ENCODE results near the gene ADGRB3.
"Not testable (repeated sequence)": the region's sequence is repeated elsewhere in the genome, so short reads cannot be mapped to it uniquely, and the experiment has no call there.

Gene ADGRB3

DNA sequence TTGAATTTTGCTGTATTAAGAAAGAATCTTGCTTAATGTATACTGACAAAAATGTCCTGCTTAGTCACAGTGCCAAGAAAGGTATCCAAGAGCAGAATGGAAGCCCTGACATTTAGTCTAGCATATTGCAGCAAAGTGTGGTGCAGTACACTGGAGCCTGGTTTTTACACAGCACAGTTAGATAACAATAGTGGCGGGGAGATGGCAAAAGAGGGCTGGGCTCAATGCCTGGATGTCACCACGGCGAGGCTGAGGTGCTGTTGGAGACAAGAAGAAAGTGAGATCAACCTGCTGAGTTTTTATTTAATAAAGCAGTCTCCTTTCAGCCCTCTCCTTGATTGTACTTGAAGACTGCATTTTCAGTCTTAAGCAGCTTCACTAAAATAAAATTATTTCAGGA lies 735.7 kb downstream of the ADGRB3 start:
- DNase-seq = no peak

DNA sequence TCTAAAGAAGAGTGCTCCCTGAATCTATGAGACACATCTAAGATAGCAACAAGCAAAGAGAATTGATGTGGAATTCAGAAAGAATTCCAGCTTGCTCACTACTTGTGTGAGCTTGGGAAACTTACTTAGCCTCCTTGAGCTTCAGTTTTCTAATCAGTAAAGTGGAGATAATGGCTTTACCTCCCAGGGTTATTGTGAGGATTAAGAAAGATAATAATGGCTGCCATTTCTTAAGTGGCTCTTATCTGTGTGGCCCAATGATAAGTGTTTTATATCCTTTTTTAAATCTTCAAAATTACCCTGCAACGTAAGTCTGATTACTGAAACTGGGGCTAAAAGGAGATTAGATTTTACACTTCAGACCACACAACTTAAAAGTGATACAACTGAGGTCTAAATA lies 743.2 kb downstream of the ADGRB3 start:
- no peak for DNase-seq

DNA sequence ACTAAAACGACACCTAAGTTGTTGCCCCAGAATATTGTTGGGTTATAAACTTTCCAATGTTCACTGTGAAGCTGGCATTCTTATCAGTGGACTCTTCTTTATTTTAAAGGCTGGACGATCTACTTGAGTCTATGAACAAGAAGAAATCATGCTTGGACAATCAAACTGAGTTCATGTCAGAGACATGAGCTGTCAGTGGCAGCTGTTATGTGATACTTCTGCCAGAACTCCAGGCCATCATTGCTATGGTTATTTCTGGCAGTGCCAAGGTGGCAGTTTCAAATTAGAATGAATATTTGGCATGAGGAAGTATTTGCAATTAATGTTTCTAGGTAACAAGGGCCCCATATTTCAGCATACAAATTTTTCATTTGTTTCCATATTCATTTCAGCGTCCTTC lies 744.4 kb downstream of the ADGRB3 start:
- DNase-seq = no peak

DNA sequence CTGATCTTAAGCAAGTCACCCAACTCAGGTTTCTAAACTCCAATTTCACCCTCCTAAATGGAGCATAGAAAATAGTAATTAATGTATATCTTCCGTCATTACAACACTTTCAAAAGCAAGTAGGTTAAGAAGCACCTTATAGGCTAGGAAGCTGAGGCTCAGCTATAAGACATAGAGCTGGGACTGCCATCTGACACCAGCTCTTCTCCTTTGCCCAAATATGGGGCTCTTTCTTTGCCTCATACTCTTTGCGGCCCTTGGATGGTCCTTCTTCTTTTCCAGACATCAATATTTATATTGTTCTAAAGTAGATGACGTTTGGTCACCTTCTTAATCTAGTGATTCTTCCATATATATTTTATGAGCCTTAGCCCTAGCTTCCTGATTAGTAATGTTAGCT lies 748.5 kb downstream of the ADGRB3 start:
- no peak for DNase-seq

DNA sequence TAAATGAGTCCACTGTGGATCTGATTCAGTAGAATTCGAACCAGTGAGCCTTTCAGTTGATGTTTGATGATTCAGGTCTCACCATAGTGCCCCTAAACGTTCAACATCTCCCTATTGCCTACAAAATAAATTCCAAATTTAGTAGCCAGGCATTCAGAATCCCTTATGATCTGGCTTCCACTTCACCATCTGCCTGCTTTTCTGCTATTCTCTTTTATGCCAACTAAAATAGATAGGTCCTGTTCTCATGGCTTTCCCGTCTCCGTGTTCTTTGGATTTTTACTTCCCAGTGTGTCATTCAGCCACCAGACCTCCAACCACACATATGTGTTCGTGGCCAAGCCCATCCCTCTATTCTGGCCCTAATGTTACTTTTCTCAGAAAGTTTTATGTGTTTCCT lies 751.3 kb downstream of the ADGRB3 start:
- no peak for DNase-seq

DNA sequence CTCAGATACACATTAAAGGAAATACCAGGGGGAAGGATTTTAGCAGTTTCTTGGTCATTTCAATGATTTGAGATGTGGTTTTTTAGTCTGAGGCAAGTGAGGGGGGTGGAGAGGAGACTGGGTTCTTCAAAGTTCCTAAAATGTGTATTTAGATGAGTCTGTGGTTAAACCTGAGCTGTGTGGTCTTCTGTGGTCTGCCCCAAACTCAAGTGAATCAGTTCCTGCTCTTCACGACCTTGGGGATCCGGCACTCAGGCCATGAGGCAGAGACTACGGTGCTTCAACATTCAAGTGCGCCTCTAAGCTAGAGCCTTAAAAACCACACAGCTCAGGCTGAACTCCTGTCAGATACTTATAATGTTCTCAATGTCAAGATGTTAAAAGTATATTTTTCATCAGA lies 755.0 kb downstream of the ADGRB3 start:
- DNase-seq = no peak

DNA sequence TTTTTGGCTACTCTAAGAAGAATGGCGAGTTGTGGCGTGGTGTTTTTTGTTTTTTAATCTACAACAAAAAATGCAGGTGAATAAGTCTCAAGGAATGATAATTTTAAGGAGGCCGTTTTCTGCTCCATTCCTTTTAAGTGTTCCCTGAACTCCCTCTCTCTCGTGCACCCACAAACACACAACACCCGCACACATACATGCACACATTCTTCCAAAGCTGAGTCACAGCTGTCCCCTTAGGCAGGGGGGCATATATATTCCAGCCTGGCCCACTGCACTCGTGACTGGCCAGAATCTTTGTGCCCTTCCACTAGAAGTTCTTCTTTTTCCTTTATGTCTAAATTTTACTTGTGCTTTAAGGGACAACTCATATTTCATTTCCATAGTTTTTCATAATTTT lies 756.0 kb downstream of the ADGRB3 start:
- no peak for DNase-seq

DNA sequence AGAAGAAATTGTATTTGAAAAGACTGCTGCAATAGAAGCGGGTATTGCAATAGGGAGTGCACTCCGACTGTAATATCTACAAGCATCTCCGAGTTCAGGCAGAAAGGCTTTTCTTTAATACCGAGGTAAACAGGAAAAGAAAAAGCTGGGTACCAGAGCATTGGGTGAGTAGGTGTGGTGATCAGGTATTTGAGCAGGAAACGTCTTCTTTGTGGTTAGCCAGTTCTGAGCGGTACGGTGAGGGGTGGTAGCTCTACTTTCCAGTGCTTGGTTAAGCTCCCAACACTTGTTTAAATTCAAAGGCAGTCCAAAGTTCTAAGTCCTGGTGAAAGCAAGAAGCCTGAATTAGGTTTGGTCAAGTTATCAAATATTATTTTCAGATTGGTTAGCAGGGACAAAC lies 757.7 kb downstream of the ADGRB3 start:
- no peak for DNase-seq

DNA sequence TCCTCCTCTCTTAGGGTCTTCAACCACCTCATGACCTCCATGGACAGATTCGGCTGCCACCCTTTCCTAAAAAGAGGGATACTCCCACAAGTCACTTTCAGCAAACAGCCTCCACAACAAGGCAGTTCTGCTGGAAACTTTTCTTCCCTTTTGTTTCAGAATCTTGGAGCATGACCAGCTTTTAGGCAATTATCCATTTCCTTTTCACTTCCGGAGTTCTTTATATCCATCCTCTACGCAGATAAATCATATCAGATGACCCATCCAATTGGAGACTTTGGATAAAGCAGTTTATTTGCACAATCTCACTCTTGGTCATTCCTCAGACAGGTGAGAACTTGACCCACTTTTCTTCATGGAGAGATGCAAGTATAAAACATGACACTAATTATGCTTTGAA lies 763.2 kb downstream of the ADGRB3 start:
- no peak for DNase-seq

DNA sequence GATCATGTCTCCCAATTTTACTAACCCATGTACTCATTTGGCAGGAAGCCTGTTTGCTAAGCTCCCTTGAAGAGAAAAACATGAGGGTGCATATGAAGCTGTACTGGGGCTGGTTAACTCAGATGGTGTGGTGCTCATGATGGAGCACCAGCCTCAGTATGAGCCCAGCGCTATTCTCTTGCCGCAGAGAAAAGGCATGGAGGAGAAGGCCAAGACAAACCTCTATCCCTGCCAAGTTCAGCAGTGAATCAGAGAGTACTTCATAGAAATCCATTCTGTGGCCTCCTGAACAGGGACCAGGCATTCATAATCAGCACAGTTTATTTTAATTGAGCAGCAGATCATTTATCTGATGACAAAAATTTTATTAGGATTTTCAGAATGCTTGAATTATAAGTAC lies 763.6 kb downstream of the ADGRB3 start:
- no peak for DNase-seq

DNA sequence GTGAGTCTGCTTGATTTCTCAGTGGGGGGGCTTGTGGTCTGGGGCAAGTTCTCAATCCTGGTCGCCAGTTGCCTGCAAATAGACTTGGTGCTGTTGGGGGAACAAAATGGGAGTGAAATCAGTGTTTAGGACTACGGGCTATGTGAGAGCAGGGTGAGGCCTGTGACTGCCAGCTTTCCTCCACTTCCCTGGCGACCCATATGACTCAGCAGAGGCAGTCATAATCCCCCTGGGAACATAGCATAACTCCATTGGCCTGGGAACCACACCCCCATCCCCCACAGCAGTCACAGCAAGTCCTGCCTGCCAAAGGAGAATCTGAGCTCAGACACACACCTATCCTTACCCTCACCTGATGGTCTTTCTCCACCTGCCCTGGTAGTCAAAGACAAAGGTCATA lies 773.8 kb downstream of the ADGRB3 start:
- DNase-seq = no peak

DNA sequence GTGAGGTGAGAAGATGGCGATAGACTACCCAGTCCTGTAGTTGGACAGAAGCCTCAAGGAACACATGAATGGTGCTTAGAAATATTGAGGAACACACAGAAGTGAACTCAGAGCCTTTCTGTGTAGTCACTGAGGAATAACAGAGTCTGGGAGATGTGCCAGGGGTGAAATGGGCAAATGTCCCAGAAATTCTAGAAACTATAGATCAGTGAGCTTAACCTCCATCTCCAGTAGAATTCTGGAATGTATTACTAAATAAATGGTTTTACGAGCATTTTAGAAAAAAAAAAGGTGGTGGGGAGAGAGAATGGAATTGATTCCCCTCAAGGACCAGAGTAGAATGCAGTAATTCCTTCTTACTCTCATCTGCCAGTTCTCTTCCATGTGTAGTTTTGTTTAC lies 781.7 kb downstream of the ADGRB3 start:
- no peak for DNase-seq

DNA sequence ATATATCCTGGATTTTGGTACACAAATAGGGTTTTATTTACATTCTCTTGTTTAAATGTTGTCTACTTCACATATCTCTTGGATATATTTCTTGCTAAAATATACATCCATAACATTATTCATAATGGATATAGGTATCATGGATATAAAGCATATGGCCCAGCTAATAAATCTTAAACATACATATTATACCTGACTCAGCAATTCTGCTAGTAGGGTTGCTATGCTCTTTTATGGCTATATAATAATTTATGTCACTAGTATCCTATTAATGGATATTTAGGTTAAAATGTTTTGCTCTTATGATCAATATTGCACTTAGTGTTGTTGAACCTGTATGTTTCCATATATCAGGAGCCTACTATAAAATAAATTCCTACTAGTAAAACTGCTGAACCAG lies 786.2 kb downstream of the ADGRB3 start:
- no peak for DNase-seq

DNA sequence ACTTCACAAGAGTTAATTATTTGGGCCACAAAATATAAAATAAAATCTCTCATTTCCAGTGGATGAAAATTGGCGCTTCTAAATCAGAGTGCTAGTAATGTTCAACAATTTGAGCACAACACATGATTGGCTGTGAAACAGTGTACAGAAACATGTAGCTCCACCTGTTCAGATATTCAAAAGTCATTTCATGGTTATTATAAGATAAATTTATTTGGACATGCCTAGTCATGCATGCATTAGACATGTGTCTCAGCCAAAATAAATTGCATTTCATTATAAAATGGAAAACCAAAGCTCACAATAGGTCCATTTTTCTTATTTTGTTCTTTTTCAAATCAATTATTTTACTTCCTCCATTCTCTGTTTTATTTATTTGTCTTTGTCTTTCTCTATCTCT lies 786.9 kb downstream of the ADGRB3 start:
- DNase-seq = no peak

DNA sequence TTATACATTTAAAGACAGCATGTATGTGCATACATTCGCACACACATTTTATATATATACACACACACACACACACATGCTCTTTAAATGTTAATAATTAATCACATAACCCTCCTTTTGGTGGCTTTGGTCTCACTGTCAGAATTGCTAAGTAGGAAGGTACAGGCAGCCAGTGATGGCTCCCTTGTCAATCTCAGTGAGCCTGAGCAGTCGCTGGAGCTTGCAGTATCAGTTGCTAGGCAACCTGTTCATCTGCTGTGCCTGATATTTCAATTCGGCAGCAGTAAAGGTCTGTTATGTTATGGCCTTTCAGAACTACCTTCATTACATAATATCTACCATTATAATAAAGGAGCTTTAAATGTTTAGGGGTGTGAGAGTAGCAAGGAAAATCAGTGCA lies 787.4 kb downstream of the ADGRB3 start:
- no peak for DNase-seq

DNA sequence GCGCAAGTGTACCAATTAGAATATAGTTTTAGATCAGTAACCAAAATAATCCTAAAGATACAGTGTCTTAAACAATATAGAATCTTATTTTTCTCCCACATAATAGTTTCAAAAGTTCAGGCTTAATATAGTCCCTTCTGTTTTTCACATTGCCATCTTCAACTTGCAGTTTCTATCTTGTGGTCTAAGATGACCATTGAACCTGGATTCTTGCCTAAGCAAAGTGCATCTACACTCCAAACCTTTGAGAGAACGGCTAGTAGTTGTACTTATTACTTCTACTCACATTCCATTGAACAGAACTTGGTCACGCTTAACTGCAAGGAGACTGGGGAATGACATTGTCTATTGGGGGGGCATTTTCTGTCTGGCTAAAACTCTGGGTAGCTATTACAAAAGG lies 788.7 kb downstream of the ADGRB3 start:
- no peak for DNase-seq

DNA sequence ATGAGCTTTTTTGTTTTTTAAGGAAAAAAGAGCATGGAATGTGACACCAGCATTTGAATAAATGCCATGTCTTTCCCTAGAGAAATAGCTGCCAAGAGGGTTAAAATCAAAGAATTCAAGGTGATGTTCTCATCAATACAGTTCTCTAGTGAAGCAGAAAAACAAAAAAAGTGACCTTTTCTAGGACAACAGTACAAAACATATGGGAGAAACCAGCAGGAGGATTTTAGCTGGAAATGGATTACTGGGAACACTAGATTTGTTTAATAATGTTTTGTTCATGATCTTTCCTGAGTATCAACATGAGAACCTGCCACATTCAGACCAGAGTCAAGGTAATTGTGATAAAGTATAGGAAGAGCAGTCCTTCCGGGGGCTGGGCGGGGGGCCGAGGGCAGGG lies 789.5 kb downstream of the ADGRB3 start:
- no peak for DNase-seq

DNA sequence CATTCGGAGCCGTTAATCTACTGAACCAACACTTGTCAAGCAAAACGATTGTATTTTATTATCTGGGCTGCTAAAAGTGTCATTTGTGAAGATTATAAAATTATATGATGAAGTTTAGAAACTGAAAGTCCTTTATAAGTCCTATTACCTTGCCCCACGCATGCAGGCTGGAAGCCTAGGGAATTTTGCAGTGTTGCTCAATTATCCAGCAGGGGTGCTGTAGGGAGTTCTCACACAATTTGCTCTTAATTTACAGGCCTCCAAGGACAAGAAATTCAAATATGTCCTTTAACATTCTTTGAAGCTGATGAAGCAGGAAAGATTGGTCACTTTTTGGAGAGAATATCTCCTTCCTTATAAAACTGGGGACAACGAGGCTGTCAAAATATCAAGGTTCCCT lies 792.8 kb downstream of the ADGRB3 start:
- no peak for DNase-seq

DNA sequence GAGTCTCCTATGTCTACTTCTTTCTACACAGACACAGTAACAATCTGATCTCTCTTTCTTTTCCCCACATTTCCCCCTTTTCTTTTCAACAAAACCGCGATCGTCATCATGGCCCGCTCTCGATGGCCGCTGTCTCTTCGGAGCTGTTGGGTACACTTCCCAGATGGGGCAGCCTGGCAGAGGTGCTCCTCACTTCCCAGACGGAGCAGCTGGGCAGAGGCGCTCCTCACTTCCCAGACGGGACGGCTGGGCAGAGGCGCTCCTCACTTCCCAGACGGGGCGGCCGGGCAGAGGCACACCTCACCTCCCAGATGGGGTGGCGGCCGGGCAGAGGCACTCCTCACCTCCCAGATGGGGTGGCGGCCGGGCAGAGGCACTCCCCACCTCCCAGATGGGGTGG lies 797.1 kb downstream of the ADGRB3 start:
- not testable (repeated sequence) for DNase-seq

DNA sequence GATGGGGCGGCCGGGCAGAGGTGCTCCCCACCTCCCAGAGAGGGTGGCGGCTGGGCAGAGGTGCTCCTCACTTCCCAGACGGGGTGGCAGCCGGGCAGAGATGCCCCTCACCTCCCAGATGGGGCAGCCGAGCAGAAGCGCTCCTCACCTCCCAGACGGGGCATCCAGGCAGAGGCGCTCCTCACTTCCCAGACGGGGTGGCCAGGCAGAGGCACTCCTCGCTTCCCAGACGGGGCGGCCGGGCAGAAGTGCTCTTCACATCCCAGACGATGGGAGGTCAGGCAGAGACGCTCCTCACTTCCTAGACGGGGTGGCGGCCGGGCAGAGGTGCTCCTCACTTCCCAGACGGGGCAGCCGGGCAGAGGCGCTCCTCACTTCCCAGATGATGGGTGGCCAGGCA lies 798.0 kb downstream of the ADGRB3 start:
- DNase-seq = not testable (repeated sequence)

DNA sequence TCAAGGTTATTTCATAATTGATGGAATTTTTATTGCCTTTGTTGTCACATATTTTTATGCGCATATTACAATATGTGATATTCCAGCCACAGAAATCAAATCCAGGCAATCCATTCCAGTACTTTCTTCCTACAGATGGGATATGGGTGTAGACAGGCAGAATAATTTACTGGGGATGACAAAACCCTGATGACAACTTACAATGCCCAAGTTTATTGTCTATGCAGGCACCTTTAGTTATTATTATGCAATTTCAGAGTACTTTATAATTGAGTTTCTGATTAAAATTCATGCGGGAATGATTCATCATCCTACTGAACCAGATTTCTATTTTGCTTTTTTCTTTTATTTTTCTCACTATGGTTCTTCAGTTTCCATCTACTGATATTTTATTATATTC lies 803.0 kb downstream of the ADGRB3 start:
- no peak for DNase-seq

Measured in activated CD4-positive, alpha-beta T cell treated with anti-CD3 and anti-CD28 coated beads, Interleukin-2, amount 50 U/mL, for 48 hours (primary cell).